ENCODE results near the gene BUD23. TPM values are rescaled to one million over a fixed set of nuclear protein-coding genes. Genes with fewer than 3 reads are reported as not detected.

BUD23 gene
- total RNA-seq, 1 experiment from 2014 or later = 78.1 TPM

DNA sequence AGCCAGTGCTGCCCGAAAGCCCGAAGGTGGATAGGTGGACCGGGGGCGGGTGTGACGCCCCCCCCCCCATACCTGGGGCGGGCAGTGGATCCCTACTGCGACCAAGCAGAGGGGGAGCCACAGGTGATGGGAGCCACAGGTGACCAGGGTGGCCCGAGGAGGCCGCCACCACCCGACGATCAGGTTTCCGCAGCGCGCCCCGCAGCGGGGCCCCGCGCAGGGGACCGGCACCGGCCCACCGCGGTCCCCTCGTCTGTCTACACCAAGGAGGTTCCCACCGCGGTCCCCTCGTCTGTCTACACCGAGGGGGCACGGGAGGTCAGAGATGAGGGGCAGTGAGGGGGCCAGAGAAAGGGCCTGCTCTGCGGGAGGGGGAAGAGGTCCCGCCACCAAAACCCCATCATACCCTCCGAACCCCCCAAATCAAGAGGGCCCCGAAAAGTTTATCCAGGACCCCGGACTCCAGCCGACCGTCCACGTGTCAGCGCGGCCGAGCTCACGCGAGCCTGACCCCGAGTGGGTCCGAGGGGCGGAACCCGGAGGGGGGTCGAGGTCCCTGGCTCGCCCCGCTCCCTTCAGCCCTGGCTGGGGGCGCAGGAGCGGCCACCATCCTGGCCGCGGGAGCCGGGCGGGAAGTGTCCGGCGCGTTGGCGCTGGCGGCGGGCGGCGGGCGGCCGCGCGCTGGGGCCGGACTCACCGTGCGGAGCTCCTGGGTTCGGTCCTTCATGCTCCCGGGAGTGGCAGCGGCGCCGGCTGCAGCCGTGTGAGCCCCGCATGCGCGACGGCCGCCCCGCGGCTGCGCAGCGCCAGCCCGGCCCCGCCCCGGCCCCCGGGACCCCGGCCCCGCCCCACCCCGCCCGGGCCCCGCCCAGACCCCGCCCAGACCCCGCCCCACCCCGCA, 35.8 kb downstream of the BUD23 start, which contains the start of gene STX1A:
TSS of gene STX1A (minus strand) at position 765 of the 901 bp plus-strand sequence. CDS start at position 727, 38 bp downstream.
- Histone ChIP-seq H3K4me1 (ENCODE audit: insufficient read depth, low read length) (no peaks in the 10 kb centered on the region), H2BK15ac (ENCODE audit: low read depth, low read length) (no peak within 1 kb of the TSS; the same call in 1 of the 2 replicates), H2AFZ (ENCODE audit: low read length) (no peak within 1 kb of the TSS), H3K79me1 (ENCODE audit: insufficient read depth, low read depth, low read length, poor library complexity, severe bottlenecking) (no peaks in the 10 kb centered on the region), H2BK5ac (ENCODE audit: insufficient read length, low read length) (no peak within 1 kb of the TSS), H3T11ph (ENCODE audit: low read length) (no peak within 1 kb of the TSS), H3K23me2 (ENCODE audit: insufficient read length, low read depth, low read length, poor library complexity, severe bottlenecking) (peaks cover 9% of the 10 kb centered on the region), H4K5ac (ENCODE audit: insufficient read length, low read depth, low read length) (no peak within 1 kb of the TSS), H3K9ac (ENCODE audit: extremely low read depth, insufficient read length, low read length) (no peak within 1 kb of the TSS), H2BK120ac (ENCODE audit: low read depth, low read length, poor library complexity, severe bottlenecking) (no peak within 1 kb of the TSS), H4K20me1 (ENCODE audit: control insufficient read depth, insufficient read depth, insufficient read length) (no peaks in the 10 kb centered on the region), H2AK5ac (ENCODE audit: insufficient read length, low read length) (no peak within 1 kb of the TSS), H3K56ac (ENCODE audit: insufficient read length, low read depth, low read length) (no peak within 1 kb of the TSS), H3K4me2 (ENCODE audit: insufficient read depth, insufficient read length, low read length) (peak within 1 kb of the TSS; percentile 74), H3K23ac (ENCODE audit: insufficient read length, low read depth, low read length) (no peak within 1 kb of the TSS), H3K79me2 (ENCODE audit: insufficient read depth, low read length) (no peaks in the 10 kb centered on the region), H3K4ac (ENCODE audit: low read depth, low read length) (no peak within 1 kb of the TSS), H3K14ac (ENCODE audit: insufficient read depth, low read length) (no peak within 1 kb of the TSS), H3K18ac (ENCODE audit: insufficient read length, low read depth, low read length) (no peak within 1 kb of the TSS), H4K91ac (ENCODE audit: insufficient read length, low read depth, low read length) (no peak within 1 kb of the TSS), H4K8ac (replicated peaks; ENCODE audit: insufficient read length, low read depth, low read length) (no peak within 1 kb of the TSS), H2BK12ac (ENCODE audit: insufficient read length, low read depth, low read length) (no peak within 1 kb of the TSS), H3K27me3 (ENCODE audit: insufficient read depth, low read length) (peaks cover 3% of the 10 kb centered on the region; the same call in 1 of the 2 replicates), H2BK20ac (ENCODE audit: low read depth, low read length, poor library complexity, severe bottlenecking) (no peak within 1 kb of the TSS), H3K9me3 (ENCODE audit: control insufficient read depth, low read depth, low read length) (no peaks in the 10 kb centered on the region), H3K27ac (ENCODE audit: insufficient read length, low read depth, low read length) (no peak within 1 kb of the TSS)
- peaks cover 0 to 7% of the 10 kb centered on the region in 2 experiments; a peak in 2 of 4 replicates for H3K4me1 Mint-ChIP-seq
- H3K27ac Mint-ChIP-seq = peak within 1 kb of the TSS in 1 of 3 experiments; percentile 62; a peak in 1 of 7 replicates
- peaks cover 38% of the 10 kb centered on the region for H3K27me3 Mint-ChIP-seq (ENCODE audit: low read depth)
- TF ChIP-seq, protein P1, sequence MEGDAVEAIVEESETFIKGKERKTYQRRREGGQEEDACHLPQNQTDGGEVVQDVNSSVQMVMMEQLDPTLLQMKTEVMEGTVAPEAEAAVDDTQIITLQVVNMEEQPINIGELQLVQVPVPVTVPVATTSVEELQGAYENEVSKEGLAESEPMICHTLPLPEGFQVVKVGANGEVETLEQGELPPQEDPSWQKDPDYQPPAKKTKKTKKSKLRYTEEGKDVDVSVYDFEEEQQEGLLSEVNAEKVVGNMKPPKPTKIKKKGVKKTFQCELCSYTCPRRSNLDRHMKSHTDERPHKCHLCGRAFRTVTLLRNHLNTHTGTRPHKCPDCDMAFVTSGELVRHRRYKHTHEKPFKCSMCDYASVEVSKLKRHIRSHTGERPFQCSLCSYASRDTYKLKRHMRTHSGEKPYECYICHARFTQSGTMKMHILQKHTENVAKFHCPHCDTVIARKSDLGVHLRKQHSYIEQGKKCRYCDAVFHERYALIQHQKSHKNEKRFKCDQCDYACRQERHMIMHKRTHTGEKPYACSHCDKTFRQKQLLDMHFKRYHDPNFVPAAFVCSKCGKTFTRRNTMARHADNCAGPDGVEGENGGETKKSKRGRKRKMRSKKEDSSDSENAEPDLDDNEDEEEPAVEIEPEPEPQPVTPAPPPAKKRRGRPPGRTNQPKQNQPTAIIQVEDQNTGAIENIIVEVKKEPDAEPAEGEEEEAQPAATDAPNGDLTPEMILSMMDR (conservative IDR thresholded peaks at IDR 0.05) = no peak
- DNase-seq = peak; percentile 67
- WGBS (ENCODE audit: extremely low coverage, insufficient read length, low lambda C conversion rate) = no CpG with 5 or more reads among the region's 96 CpGs
- peaks cover 0 to 2% (median 0%) of the 10 kb centered on the region in 3 experiments; a peak in 2 of 7 replicates for H3K36me3 Mint-ChIP-seq (ENCODE audit: insufficient read depth in 1 of 3, low read depth in 3 of 3)
- no peaks in the 10 kb centered on the region; a peak in 1 of 5 replicates for H3K9me3 Mint-ChIP-seq
- peak within 1 kb of the TSS; percentile 61 to 77 for H3K4me3 Mint-ChIP-seq
